GM19023 (cell line): ENCODE measurements around the gene NOSIP.
"Not testable (repeated sequence)": the region's sequence is repeated elsewhere in the genome, so short reads cannot be mapped to it uniquely, and the experiment has no call there.

Experiments
- ATAC-seq: cut with Tn5 transposase; IDR thresholded peaks from one replicate; pipeline ENCODE4 v1.9.1; 2021; ENCODE audit warnings: mild to moderate bottlenecking, moderate library complexity; ENCODE audit not compliant: unreplicated experiment

Gene NOSIP

GRCh38 chr19:49580264-49581006, at the start of gene NOSIP:
Gene NOSIP, minus strand, starts transcription at chr19:49580556. Its CDS starts 19,865 bp downstream, at chr19:49560691.
- ATAC-seq: peak; percentile 90

GRCh38 chr19:49629659-49630058, 49.3 kb upstream of the NOSIP start:
- no peak for ATAC-seq

GRCh38 chr19:49626226-49626625, 45.9 kb upstream of the NOSIP start:
- ATAC-seq: no peak

GRCh38 chr19:49624967-49625910, 44.9 kb upstream of the NOSIP start:
- no peak for ATAC-seq

GRCh38 chr19:49617860-49618259, 37.5 kb upstream of the NOSIP start:
- not testable (repeated sequence) for ATAC-seq

- no peak for ATAC-seq
These were observed 36.6 kb upstream of the NOSIP start for GRCh38 chr19:49616945-49617344.

GRCh38 chr19:49616532-49616931, 36.2 kb upstream of the NOSIP start:
- no peak for ATAC-seq

GRCh38 chr19:49615861-49616260, 35.5 kb upstream of the NOSIP start:
- ATAC-seq: no peak

GRCh38 chr19:49614096-49614833, 33.9 kb upstream of the NOSIP start:
- no peak for ATAC-seq

- ATAC-seq: no peak
These were observed 33.0 kb upstream of the NOSIP start for GRCh38 chr19:49613374-49613773.

GRCh38 chr19:49609499-49610092, 29.2 kb upstream of the NOSIP start:
- ATAC-seq: no peak

GRCh38 chr19:49605605-49606004, 25.2 kb upstream of the NOSIP start:
- no peak for ATAC-seq

GRCh38 chr19:49602806-49603205, 22.4 kb upstream of the NOSIP start:
- no peak for ATAC-seq

GRCh38 chr19:49601482-49602038, 21.2 kb upstream of the NOSIP start:
- no peak for ATAC-seq

- no peak for ATAC-seq
These were observed 19.3 kb upstream of the NOSIP start for GRCh38 chr19:49599378-49600295.

GRCh38 chr19:49597703-49597974, 17.3 kb upstream of the NOSIP start:
- ATAC-seq: no peak

GRCh38 chr19:49596954-49597702, 16.8 kb upstream of the NOSIP start:
- no peak for ATAC-seq

- ATAC-seq: no peak
These were observed 16.1 kb upstream of the NOSIP start for GRCh38 chr19:49596407-49596806.

- no peak for ATAC-seq
These were observed 15.6 kb upstream of the NOSIP start for GRCh38 chr19:49595819-49596404.
